ENCODE data around the gene KCNJ5. TPM values are rescaled to one million over a fixed set of nuclear protein-coding genes. Genes with fewer than 3 reads are reported as not detected.

The KCNJ5 gene
- polyA plus RNA-seq, 2 of the 4 experiments (the other 2 are of a cell fraction), result 0.04 TPM; not detected in 1

GRCh38 chr11:128903248-128904061, 12.3 kb downstream of the KCNJ5 start:
- FAIRE-seq, result no peak
- ATAC-seq, result no peak
- ChIA-PET CTCF (interaction anchor here (1.0 to 2.5 kb wide), 3 partner anchors 18 to 48 kb away, joined by 3 to 15 read pairs (median 8); no protein-coding TSS in a partner anchor), POLR2A (no interaction called here)
- Histone ChIP-seq H3K4me2 (no peak overlapping the region), H3K4me3 (no peak overlapping the region), H3K27ac (no peak overlapping the region), H3K4me1 (peaks cover 8% of the 10 kb centered on the region), H3K9me3 (no peaks in the 10 kb centered on the region)
- no peak for DNase-seq (ENCODE audit: low read depth in 1 of 2, low spot score in 1 of 2)
- WGBS (ENCODE audit: missing lambda C conversion rate), result 92% methylated on average over 16 of the region's 17 CpGs
- TF ChIP-seq RARB (CRISPR knock-in tag; IDR thresholded peaks at IDR 0.05) (no peak), MAX (IDR thresholded peaks at IDR 0.05) (no peak), EHF (CRISPR knock-in tag; IDR thresholded peaks at IDR 0.05) (no peak), ESRRA (IDR thresholded peaks at IDR 0.05; ENCODE audit: borderline replicate concordance, low read length) (no peak), CTCF (IDR thresholded peaks at IDR 0.05) (no peak), JUNB (IDR thresholded peaks at IDR 0.05) (no peak), RAD21 (conservative IDR thresholded peaks at IDR 0.05 in 1 of 2, IDR thresholded peaks at IDR 0.05 in 1 of 2) (no peak), KDM1A (IDR thresholded peaks at IDR 0.05; ENCODE audit: low read depth) (no peak), CHD2 (IDR thresholded peaks at IDR 0.05; ENCODE audit: low read length, partially characterized antibody) (no peak), JUN (IDR thresholded peaks at IDR 0.05) (no peak), NFE2L2 (conservative IDR thresholded peaks at IDR 0.05; ENCODE audit: low read length) (no peak)

GRCh38 chr11:128904303-128904655, 13.1 kb downstream of the KCNJ5 start:
- no peak overlapping the region for H3K4me3 ChIP-seq
- CTCF ChIA-PET, result interaction anchor here (1.0 to 4.6 kb wide), 3 partner anchors 11 to 21 kb away, joined by 3 to 20 read pairs (median 8); no protein-coding TSS in a partner anchor
- H3K4me1 ChIP-seq, result peaks cover 15% of the 10 kb centered on the region
- peak overlapping the region; percentile 85; the same call in 2 of the 3 replicates for H3K4me2 ChIP-seq
- POLR2A ChIA-PET, result no interaction called here
- FAIRE-seq, result no peak
- no peaks in the 10 kb centered on the region for H3K9me3 ChIP-seq
- DNase-seq (ENCODE audit: low read depth in 1 of 2, low spot score in 1 of 2), result no peak
- no peak for ATAC-seq
- WGBS (ENCODE audit: missing lambda C conversion rate), result 94% methylated on average over 9 of the region's 14 CpGs
- no peak overlapping the region for H3K27ac ChIP-seq
- no peak for TF ChIP-seq KDM1A (IDR thresholded peaks at IDR 0.05; ENCODE audit: low read depth)
- TF ChIP-seq ATOH8 (CRISPR knock-in tag; IDR thresholded peaks at IDR 0.05; ENCODE audit: low read depth), result no peak
- TF ChIP-seq ZNF302 (CRISPR knock-in tag; IDR thresholded peaks at IDR 0.05), result no peak
- TF ChIP-seq HOXA7 (CRISPR knock-in tag; IDR thresholded peaks at IDR 0.05), result no peak
- TF ChIP-seq ZC3H11A (IDR thresholded peaks at IDR 0.05), result no peak
- no peak for TF ChIP-seq CEBPB (IDR thresholded peaks at IDR 0.05)
- TF ChIP-seq JUNB (IDR thresholded peaks at IDR 0.05), result no peak
- no peak for TF ChIP-seq USF2 (IDR thresholded peaks at IDR 0.05)
- no peak for TF ChIP-seq FOSB (CRISPR knock-in tag; IDR thresholded peaks at IDR 0.05)
- TF ChIP-seq BHLHE40 (IDR thresholded peaks at IDR 0.05; ENCODE audit: low read depth, low read length), result no peak
- no peak for TF ChIP-seq GATA3 (IDR thresholded peaks at IDR 0.05; ENCODE audit: borderline replicate concordance)
- no peak for TF ChIP-seq TP53 (CRISPR knock-in tag; IDR thresholded peaks at IDR 0.05)
- no peak for TF ChIP-seq SMC3 (IDR thresholded peaks at IDR 0.05)
- TF ChIP-seq REST (IDR thresholded peaks at IDR 0.05), result no peak
- TF ChIP-seq HDAC2 (IDR thresholded peaks at IDR 0.05), result no peak
- TF ChIP-seq RARB (CRISPR knock-in tag; IDR thresholded peaks at IDR 0.05), result no peak
- TF ChIP-seq EHMT2 (IDR thresholded peaks at IDR 0.05; ENCODE audit: low read depth), result no peak

All from A549 (cell line).